ENCODE data around the gene ARFGAP1.

DNA sequence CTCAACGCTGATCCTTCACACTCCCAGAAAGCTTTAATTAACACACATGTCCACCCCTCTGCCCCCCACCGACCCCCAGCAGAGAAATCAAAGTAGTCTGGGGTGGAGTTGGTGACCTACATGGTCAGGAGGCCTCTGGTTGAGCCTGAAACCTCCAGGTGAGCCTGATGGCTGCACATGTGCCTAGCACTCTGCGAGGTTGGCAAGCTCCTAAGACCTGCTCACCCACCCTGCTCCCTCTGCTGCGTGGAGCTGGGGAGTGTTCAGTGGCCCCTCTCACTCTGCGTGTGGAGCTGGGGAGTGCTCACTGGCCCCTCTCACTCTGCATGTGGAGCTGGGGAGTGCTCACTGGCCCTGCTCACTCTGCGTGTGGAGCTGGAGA, 48.8 kb upstream of the ARFGAP1 start:
- no peak for TF ChIP-seq ZFP3 (CRISPR knock-in tag; IDR thresholded peaks at IDR 0.05)
- no peak for TF ChIP-seq ZNF8 (CRISPR knock-in tag; IDR thresholded peaks at IDR 0.05)
- TF ChIP-seq PPARA (CRISPR knock-in tag; IDR thresholded peaks at IDR 0.05; ENCODE audit: borderline replicate concordance): no peak
- TF ChIP-seq, protein P1, sequence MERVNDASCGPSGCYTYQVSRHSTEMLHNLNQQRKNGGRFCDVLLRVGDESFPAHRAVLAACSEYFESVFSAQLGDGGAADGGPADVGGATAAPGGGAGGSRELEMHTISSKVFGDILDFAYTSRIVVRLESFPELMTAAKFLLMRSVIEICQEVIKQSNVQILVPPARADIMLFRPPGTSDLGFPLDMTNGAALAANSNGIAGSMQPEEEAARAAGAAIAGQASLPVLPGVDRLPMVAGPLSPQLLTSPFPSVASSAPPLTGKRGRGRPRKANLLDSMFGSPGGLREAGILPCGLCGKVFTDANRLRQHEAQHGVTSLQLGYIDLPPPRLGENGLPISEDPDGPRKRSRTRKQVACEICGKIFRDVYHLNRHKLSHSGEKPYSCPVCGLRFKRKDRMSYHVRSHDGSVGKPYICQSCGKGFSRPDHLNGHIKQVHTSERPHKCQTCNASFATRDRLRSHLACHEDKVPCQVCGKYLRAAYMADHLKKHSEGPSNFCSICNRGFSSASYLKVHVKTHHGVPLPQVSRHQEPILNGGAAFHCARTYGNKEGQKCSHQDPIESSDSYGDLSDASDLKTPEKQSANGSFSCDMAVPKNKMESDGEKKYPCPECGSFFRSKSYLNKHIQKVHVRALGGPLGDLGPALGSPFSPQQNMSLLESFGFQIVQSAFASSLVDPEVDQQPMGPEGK (CRISPR knock-in tag; IDR thresholded peaks at IDR 0.05; ENCODE audit: borderline replicate concordance): no peak
- TF ChIP-seq SNAI2 (CRISPR knock-in tag; IDR thresholded peaks at IDR 0.05): no peak
- TF ChIP-seq ZNF565 (CRISPR knock-in tag; conservative IDR thresholded peaks at IDR 0.05; ENCODE audit: low read depth): no peak
- TF ChIP-seq, protein P2, sequence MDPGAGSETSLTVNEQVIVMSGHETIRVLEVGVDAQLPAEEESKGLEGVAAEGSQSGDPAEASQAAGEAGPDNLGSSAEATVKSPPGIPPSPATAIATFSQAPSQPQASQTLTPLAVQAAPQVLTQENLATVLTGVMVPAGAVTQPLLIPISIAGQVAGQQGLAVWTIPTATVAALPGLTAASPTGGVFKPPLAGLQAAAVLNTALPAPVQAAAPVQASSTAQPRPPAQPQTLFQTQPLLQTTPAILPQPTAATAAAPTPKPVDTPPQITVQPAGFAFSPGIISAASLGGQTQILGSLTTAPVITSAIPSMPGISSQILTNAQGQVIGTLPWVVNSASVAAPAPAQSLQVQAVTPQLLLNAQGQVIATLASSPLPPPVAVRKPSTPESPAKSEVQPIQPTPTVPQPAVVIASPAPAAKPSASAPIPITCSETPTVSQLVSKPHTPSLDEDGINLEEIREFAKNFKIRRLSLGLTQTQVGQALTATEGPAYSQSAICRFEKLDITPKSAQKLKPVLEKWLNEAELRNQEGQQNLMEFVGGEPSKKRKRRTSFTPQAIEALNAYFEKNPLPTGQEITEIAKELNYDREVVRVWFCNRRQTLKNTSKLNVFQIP (CRISPR knock-in tag; IDR thresholded peaks at IDR 0.05; ENCODE audit: borderline replicate concordance, low read depth): no peak
- TF ChIP-seq BACH2 (CRISPR knock-in tag; IDR thresholded peaks at IDR 0.05; ENCODE audit: borderline replicate concordance): no peak
- TF ChIP-seq, protein P3, sequence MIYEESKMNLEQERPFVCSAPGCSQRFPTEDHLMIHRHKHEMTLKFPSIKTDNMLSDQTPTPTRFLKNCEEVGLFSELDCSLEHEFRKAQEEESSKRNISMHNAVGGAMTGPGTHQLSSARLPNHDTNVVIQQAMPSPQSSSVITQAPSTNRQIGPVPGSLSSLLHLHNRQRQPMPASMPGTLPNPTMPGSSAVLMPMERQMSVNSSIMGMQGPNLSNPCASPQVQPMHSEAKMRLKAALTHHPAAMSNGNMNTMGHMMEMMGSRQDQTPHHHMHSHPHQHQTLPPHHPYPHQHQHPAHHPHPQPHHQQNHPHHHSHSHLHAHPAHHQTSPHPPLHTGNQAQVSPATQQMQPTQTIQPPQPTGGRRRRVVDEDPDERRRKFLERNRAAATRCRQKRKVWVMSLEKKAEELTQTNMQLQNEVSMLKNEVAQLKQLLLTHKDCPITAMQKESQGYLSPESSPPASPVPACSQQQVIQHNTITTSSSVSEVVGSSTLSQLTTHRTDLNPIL (CRISPR knock-in tag; IDR thresholded peaks at IDR 0.05; ENCODE audit: low read depth): no peak
- TF ChIP-seq TOX (CRISPR knock-in tag; IDR thresholded peaks at IDR 0.05; ENCODE audit: borderline replicate concordance): no peak
